A549 (cell line): ENCODE results near the gene C5orf63.

Source experiments
- CTCF ChIP-seq: fragments of >200 bp; sonication (Bioruptor Twin); formaldehyde crosslinking; IDR thresholded peaks from 3 replicates; pipeline ENCODE4 v1.5.1; 2016
- EP300 ChIP-seq, 2 experiments: fragments of >200 bp; sonication (Bioruptor Twin); formaldehyde crosslinking; IDR thresholded peaks; 2 replicates in 1 of 2; 3 replicates in 1 of 2; pipeline ENCODE4 v1.6.1; 2016 to 2017
- KDM1A ChIP-seq: fragments of 200-600 bp; sonication (generic); IDR thresholded peaks from 2 replicates; pipeline ENCODE4 v1.6.1; 2016; ENCODE audit warnings: low read depth, mild to moderate bottlenecking
- MYC ChIP-seq: IDR thresholded peaks from 2 replicates; pipeline ENCODE4 v1.6.1; 2012; ENCODE audit warnings: mild to moderate bottlenecking, inconsistent platforms, low read length, improper control_type of control experiment, borderline replicate concordance
- NPAS2 ChIP-seq: fragments of 250-450 bp; sonication (Bioruptor Pico); IDR thresholded peaks from 2 replicates; pipeline ENCODE4 v1.8.0; 2022; ENCODE audit warnings: mild to moderate bottlenecking, moderate library complexity, borderline replicate concordance
- NR3C1 ChIP-seq: fragments of >200 bp; sonication (Bioruptor Twin); formaldehyde crosslinking; IDR thresholded peaks from 3 replicates; pipeline ENCODE4 v1.6.1; 2017
- RAD21 ChIP-seq, 2 experiments: fragments of >200 bp in 1 of 2; sonication (Bioruptor Twin) in 1 of 2; formaldehyde crosslinking in 1 of 2; IDR thresholded peaks in 1 of 2; conservative IDR thresholded peaks in 1 of 2; 2 replicates in 1 of 2; 3 replicates in 1 of 2; pipeline ENCODE4 v1.6.1; 2012 to 2018; ENCODE audit warnings: inconsistent platforms in 1 of 2
- REST ChIP-seq: fragments of 200-600 bp; sonication (generic); IDR thresholded peaks from 2 replicates; pipeline ENCODE4 v1.6.1; 2016; ENCODE audit warnings: antibody characterized with exemption, mild to moderate bottlenecking, moderate library complexity
- ZFP36 ChIP-seq: fragments of 450-650 bp; IDR thresholded peaks from 2 replicates; pipeline ENCODE4 v1.6.1; 2014; ENCODE audit warnings: borderline replicate concordance; ENCODE audit not compliant: partially characterized antibody

GRCh38 chr5:127101533-127101932 is 28.2 kb upstream of the C5orf63 start:
- TF ChIP-seq CTCF (no peak), NPAS2 (no peak), RAD21 (conservative IDR thresholded peaks at IDR 0.05 in 1 of 2, IDR thresholded peaks at IDR 0.05 in 1 of 2) (no peak), NR3C1 (no peak), MYC (no peak), REST (no peak), KDM1A (no peak), ZFP36 (no peak), EP300 (IDR thresholded peaks at IDR 0.05) (no peak)
